Ovary (tissue), 9 donors: ENCODE results near the gene R3HDM2. TPM values are rescaled to one million over a fixed set of nuclear protein-coding genes. Genes with fewer than 3 reads are reported as not detected.

ENCODE experiments used
- DNase-seq, 5 donors: peaks; one replicate each; pipeline ENCODE4 v3.0.0-alpha.2; 2019 to 2020
- H3K27ac ChIP-seq, 2 donors: fragments of 200-600 bp; one replicate each; pipeline versions ENCODE4 v1.5.1 to v1.8.0; 2019 to 2022
- H3K27me3 ChIP-seq: fragments of 200-600 bp; one replicate; pipeline ENCODE4 v1.8.0; 2022
- H3K36me3 ChIP-seq: fragments of 200-600 bp; sonication (generic); one replicate; pipeline ENCODE4 v1.5.1; 2019
- H3K4me1 ChIP-seq: one replicate; pipeline ENCODE4 v1.8.1; 2013; ENCODE audit warnings: mild to moderate bottlenecking, moderate library complexity; ENCODE audit not compliant: insufficient read depth
- H3K4me3 ChIP-seq: fragments of 200-600 bp; sonication (generic); one replicate; pipeline ENCODE4 v1.5.1; 2017
- H3K9me3 ChIP-seq, 2 donors: fragments of 200-600 bp in 1 of 2; sonication (generic) in 1 of 2; one replicate each; pipeline versions ENCODE4 v1.5.1 to v1.8.1; 2013 to 2019; ENCODE audit warnings: mild to moderate bottlenecking in 1 of 2, moderate library complexity in 1 of 2
- CTCF ChIP-seq, 3 donors: fragments of 450-650 bp in 2 of 3; fragments of 200-600 bp in 1 of 3; IDR thresholded peaks; one replicate each; pipeline versions ENCODE4 v1.5.1 to v1.8.0; 2016 to 2022; ENCODE audit warnings: antibody characterized with exemption in 3 of 3, mild to moderate bottlenecking in 1 of 3
- EP300 ChIP-seq: sonication (generic); formaldehyde crosslinking; IDR thresholded peaks from one replicate; pipeline ENCODE4 v1.6.1; 2017; ENCODE audit warnings: antibody characterized with exemption
- POLR2A ChIP-seq: fragments of 450-650 bp; IDR thresholded peaks from one replicate; pipeline ENCODE4 v1.6.1; 2017; ENCODE audit warnings: antibody characterized with exemption, mild to moderate bottlenecking, moderate library complexity
- WGBS, 3 donors: extraction: QIAGEN DNeasy Blood & Tissue Kit in 1 of 3; methylation state at CpG; one replicate each; pipeline versions ENCODE4 v1.1.5 to v1.1.7; 2013 to 2017; 5-methylcytosine and 5-hydroxymethylcytosine counted together
- intact Hi-C, 4 donors: fragments of 100-400 bp; cut with DNase I; formaldehyde crosslinking; loops; one replicate each; pipeline versions ENCODE4 v1.11.0 to v1.15.1; 2022 to 2023
- polyA plus RNA-seq, 2 donors: library from polyadenylated mRNA; stranded (reverse); fragments of 200-250 nt in 1 of 2; fragments of 350-450 nt in 1 of 2; fragmentation: Illumina TruSeq in 1 of 2; extraction: RNeasy Lipid Tissue Mini Kit (QIAGEN cat#74804) in 1 of 2; gene quantifications; one replicate each; pipeline ENCODE4 v1.2.3, GENCODE V29; 2013 to 2014
- total RNA-seq, 7 donors: library from RNA; depleted of rRNA in 2 of 7; stranded (reverse); fragments of >200 nt in 2 of 7; fragmentation: NEBNext Ultra II Directional in 3 of 7; extraction: Animal tissue kit (Norgen Biotek cat#: 25700) in 3 of 7; gene quantifications; one replicate each; pipeline versions ENCODE4 v1.1.0 to v1.2.4, GENCODE V29; 2016 to 2023
- donor health status: DM: no; HTN: no; CAD: no; lungs with moderate emphysema.
- donor health status: DM: no; HTN: no; CAD: no.
- donor health status: Bipolar disorder and iron deficiency.
- donor health status: DM: yes; HTN: yes; CAD: no.
- donor health status: DM: no; HTN: no; CAD: no.
- donor health status: DM: yes; HTN: yes; CAD: no.

The R3HDM2 gene
- total and polyA plus RNA-seq, 9 donors, result 24.3 to 81.4 (median 65.6) TPM

- Histone ChIP-seq H3K4me3 (no peak overlapping the region), H3K36me3 (no peaks in the 10 kb centered on the region), H3K9me3 (no peaks in the 10 kb centered on the region), H3K27me3 (no peaks in the 10 kb centered on the region), H3K4me1 (no peaks in the 10 kb centered on the region), H3K27ac (no peak overlapping the region)
- intact Hi-C loops, result no loop called here
- WGBS, 3 donors, result 89 to 95% (median 91%) methylated on average over 14 of the region's 14 CpGs
- TF ChIP-seq EP300, result no peak
- no peak for TF ChIP-seq POLR2A
- no peak for TF ChIP-seq CTCF (IDR thresholded peaks at IDR 0.05)
- no peak for DNase-seq
These were observed 39.6 kb upstream of the R3HDM2 start for GRCh38 chr12:57470286-57470969.

- intact Hi-C loops, result no loop called here
- Histone ChIP-seq H3K9me3 (no peaks in the 10 kb centered on the region), H3K27me3 (no peaks in the 10 kb centered on the region), H3K4me1 (no peaks in the 10 kb centered on the region), H3K27ac (no peak overlapping the region), H3K4me3 (no peak overlapping the region), H3K36me3 (no peaks in the 10 kb centered on the region)
- no peak for DNase-seq
- WGBS, 3 donors, result 86 to 87% (median 86%) methylated on average over 10 of the region's 10 CpGs
- TF ChIP-seq EP300 (no peak), CTCF (IDR thresholded peaks at IDR 0.05) (no peak), POLR2A (no peak)
These were observed 38.7 kb upstream of the R3HDM2 start for GRCh38 chr12:57469296-57470164.

- Histone ChIP-seq H3K4me3 (no peak overlapping the region), H3K4me1 (no peaks in the 10 kb centered on the region), H3K9me3 (no peaks in the 10 kb centered on the region), H3K36me3 (no peaks in the 10 kb centered on the region), H3K27ac (no peak overlapping the region), H3K27me3 (no peaks in the 10 kb centered on the region)
- intact Hi-C loops, result no loop called here
- WGBS, 3 donors, result 83 to 92% (median 83%) methylated on average over 11 of the region's 11 CpGs
- TF ChIP-seq EP300 (no peak), POLR2A (no peak), CTCF (IDR thresholded peaks at IDR 0.05) (no peak)
- DNase-seq, result no peak
These were observed 37.1 kb upstream of the R3HDM2 start for GRCh38 chr12:57467915-57468314.

- no peak for DNase-seq
- H3K4me1 ChIP-seq, result no peaks in the 10 kb centered on the region
- no peak overlapping the region for H3K27ac ChIP-seq
- WGBS, 3 donors, result 87 to 94% (median 91%) methylated on average over 12 of the region's 12 CpGs
- no peak for TF ChIP-seq CTCF (IDR thresholded peaks at IDR 0.05)
- no peak for TF ChIP-seq POLR2A
- TF ChIP-seq EP300, result no peak
- no peak overlapping the region for H3K4me3 ChIP-seq
- H3K9me3 ChIP-seq, result no peaks in the 10 kb centered on the region
- no peaks in the 10 kb centered on the region for H3K36me3 ChIP-seq
- H3K27me3 ChIP-seq, result no peaks in the 10 kb centered on the region
- intact Hi-C loops, result no loop called here
These were observed 36.5 kb upstream of the R3HDM2 start for GRCh38 chr12:57467212-57467874.
